ENCODE data around the gene ZC3H12A.

Gene ZC3H12A

GRCh38 chr1:37471345-37472231 is 2.8 kb upstream of the ZC3H12A start:
- H3K4me1 ChIP-seq (ENCODE audit: low read length) = peaks cover 18% of the 10 kb centered on the region
- no peak overlapping the region for H2AFZ ChIP-seq (ENCODE audit: low read depth, low read length)
- no peak overlapping the region for H3K9ac ChIP-seq (ENCODE audit: low read length)
- H3K4me3 ChIP-seq (ENCODE audit: low read length) = no peak overlapping the region
- H3K27ac ChIP-seq (ENCODE audit: low read length) = no peak overlapping the region
- no peaks in the 10 kb centered on the region for H3K9me3 ChIP-seq (ENCODE audit: insufficient read depth, low read length)
- peaks cover 13% of the 10 kb centered on the region for H3K36me3 ChIP-seq (replicated peaks; ENCODE audit: low read depth, low read length)
- H3K27me3 ChIP-seq (ENCODE audit: low read depth, low read length) = peaks cover 5% of the 10 kb centered on the region
- H3K79me2 ChIP-seq (ENCODE audit: low read length) = peaks cover 22% of the 10 kb centered on the region
- TF ChIP-seq CTCF (IDR thresholded peaks at IDR 0.05; ENCODE audit: low read depth, low read length) (no peak), EZH2phosphoT487 (IDR thresholded peaks at IDR 0.05; ENCODE audit: low read depth) (no peak)
- H3K4me2 ChIP-seq (ENCODE audit: low read length) = no peak overlapping the region
- H4K20me1 ChIP-seq (ENCODE audit: insufficient read depth, low read length) = no peaks in the 10 kb centered on the region

- H3K27ac ChIP-seq (ENCODE audit: low read length) = no peak overlapping the region
- H2AFZ ChIP-seq (ENCODE audit: low read depth, low read length) = no peak overlapping the region
- peaks cover 22% of the 10 kb centered on the region for H3K4me1 ChIP-seq (ENCODE audit: low read length)
- no peak overlapping the region for H3K4me3 ChIP-seq (ENCODE audit: low read length)
- H3K4me2 ChIP-seq (ENCODE audit: low read length) = no peak overlapping the region
- peaks cover 5% of the 10 kb centered on the region for H3K27me3 ChIP-seq (ENCODE audit: low read depth, low read length)
- no peaks in the 10 kb centered on the region for H4K20me1 ChIP-seq (ENCODE audit: insufficient read depth, low read length)
- no peaks in the 10 kb centered on the region for H3K9me3 ChIP-seq (ENCODE audit: insufficient read depth, low read length)
- peaks cover 19% of the 10 kb centered on the region for H3K36me3 ChIP-seq (replicated peaks; ENCODE audit: low read depth, low read length)
- peaks cover 29% of the 10 kb centered on the region for H3K79me2 ChIP-seq (ENCODE audit: low read length)
- no peak for TF ChIP-seq CTCF (IDR thresholded peaks at IDR 0.05; ENCODE audit: low read depth, low read length)
- no peak for TF ChIP-seq EZH2phosphoT487 (IDR thresholded peaks at IDR 0.05; ENCODE audit: low read depth)
- no peak overlapping the region for H3K9ac ChIP-seq (ENCODE audit: low read length)
Observed at GRCh38 chr1:37472281-37472680, 2.1 kb upstream of the ZC3H12A start.

GRCh38 chr1:37472994-37473393 is 1.4 kb upstream of the ZC3H12A start:
- Histone ChIP-seq H3K27me3 (ENCODE audit: low read depth, low read length) (peaks cover 5% of the 10 kb centered on the region), H3K4me1 (ENCODE audit: low read length) (peaks cover 22% of the 10 kb centered on the region), H4K20me1 (ENCODE audit: insufficient read depth, low read length) (peaks cover under 1% of the 10 kb centered on the region; the same call in 1 of the 2 replicates), H3K27ac (ENCODE audit: low read length) (no peak overlapping the region), H3K36me3 (replicated peaks; ENCODE audit: low read depth, low read length) (peaks cover 25% of the 10 kb centered on the region), H3K9me3 (ENCODE audit: insufficient read depth, low read length) (no peaks in the 10 kb centered on the region), H3K4me3 (ENCODE audit: low read length) (no peak overlapping the region), H3K9ac (ENCODE audit: low read length) (no peak overlapping the region), H3K4me2 (ENCODE audit: low read length) (0 out of 2 replicates have a peak overlapping the region, but pooled peaks have one; percentile 99), H3K79me2 (ENCODE audit: low read length) (peaks cover 36% of the 10 kb centered on the region), H2AFZ (ENCODE audit: low read depth, low read length) (no peak overlapping the region)
- TF ChIP-seq EZH2phosphoT487 (IDR thresholded peaks at IDR 0.05; ENCODE audit: low read depth) = no peak
- TF ChIP-seq CTCF (IDR thresholded peaks at IDR 0.05; ENCODE audit: low read depth, low read length) = no peak

GRCh38 chr1:37473431-37474045 is 842 bp upstream of the ZC3H12A start:
- H3K9ac ChIP-seq (ENCODE audit: low read length) = peak overlapping the region; percentile 77
- peaks cover 6% of the 10 kb centered on the region for H4K20me1 ChIP-seq (ENCODE audit: insufficient read depth, low read length)
- peaks cover 42% of the 10 kb centered on the region for H3K79me2 ChIP-seq (ENCODE audit: low read length)
- H3K4me3 ChIP-seq (ENCODE audit: low read length) = peak overlapping the region; percentile 94
- peaks cover 5% of the 10 kb centered on the region for H3K27me3 ChIP-seq (ENCODE audit: low read depth, low read length)
- TF ChIP-seq EZH2phosphoT487 (IDR thresholded peaks at IDR 0.05; ENCODE audit: low read depth) = no peak
- no peak for TF ChIP-seq CTCF (IDR thresholded peaks at IDR 0.05; ENCODE audit: low read depth, low read length)
- peaks cover 25% of the 10 kb centered on the region for H3K4me1 ChIP-seq (ENCODE audit: low read length)
- peak overlapping the region; percentile 99 for H3K4me2 ChIP-seq (ENCODE audit: low read length)
- H2AFZ ChIP-seq (ENCODE audit: low read depth, low read length) = no peak overlapping the region
- H3K36me3 ChIP-seq (replicated peaks; ENCODE audit: low read depth, low read length) = peaks cover 30% of the 10 kb centered on the region
- no peak overlapping the region for H3K27ac ChIP-seq (ENCODE audit: low read length)
- no peaks in the 10 kb centered on the region for H3K9me3 ChIP-seq (ENCODE audit: insufficient read depth, low read length)
